HG02623 (cell line): ENCODE results near the gene ENTR1.

Experiments
- ATAC-seq: cut with Tn5 transposase; IDR thresholded peaks from one replicate; pipeline ENCODE4 v1.9.1; 2021; ENCODE audit warnings: moderate library complexity; ENCODE audit not compliant: unreplicated experiment

Gene ENTR1

GRCh38 chr9:136379003-136379287 lies 31.5 kb downstream of the ENTR1 start:
- ATAC-seq, result no peak

GRCh38 chr9:136378170-136379002 lies 32.0 kb downstream of the ENTR1 start:
- no peak for ATAC-seq

- ATAC-seq, result no peak
Measured at GRCh38 chr9:136377341-136378169, 32.9 kb downstream of the ENTR1 start.

DNA sequence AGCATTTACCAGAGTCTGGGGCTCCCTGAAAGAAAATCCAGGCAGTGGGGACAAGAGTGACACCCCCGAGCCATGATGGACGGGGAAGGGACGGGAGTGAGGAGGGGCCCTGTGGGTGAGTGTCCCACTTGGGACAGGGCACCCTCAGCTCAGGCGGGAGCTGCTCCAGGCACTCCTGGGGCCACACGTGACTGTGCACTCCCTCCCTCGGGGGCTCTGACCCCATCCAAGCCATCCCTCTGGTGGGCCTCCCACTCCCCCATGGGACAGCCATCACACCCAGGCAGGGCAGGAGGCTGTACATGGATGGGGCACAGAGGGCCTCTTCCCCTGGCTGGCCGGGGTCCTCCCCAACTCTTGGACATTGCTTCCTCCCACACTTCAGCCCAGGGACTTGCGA lies 34.0 kb downstream of the ENTR1 start:
- no peak for ATAC-seq

GRCh38 chr9:136375096-136375495 lies 35.3 kb downstream of the ENTR1 start:
- ATAC-seq, result no peak

GRCh38 chr9:136374183-136374575 lies 36.2 kb downstream of the ENTR1 start:
- no peak for ATAC-seq

DNA sequence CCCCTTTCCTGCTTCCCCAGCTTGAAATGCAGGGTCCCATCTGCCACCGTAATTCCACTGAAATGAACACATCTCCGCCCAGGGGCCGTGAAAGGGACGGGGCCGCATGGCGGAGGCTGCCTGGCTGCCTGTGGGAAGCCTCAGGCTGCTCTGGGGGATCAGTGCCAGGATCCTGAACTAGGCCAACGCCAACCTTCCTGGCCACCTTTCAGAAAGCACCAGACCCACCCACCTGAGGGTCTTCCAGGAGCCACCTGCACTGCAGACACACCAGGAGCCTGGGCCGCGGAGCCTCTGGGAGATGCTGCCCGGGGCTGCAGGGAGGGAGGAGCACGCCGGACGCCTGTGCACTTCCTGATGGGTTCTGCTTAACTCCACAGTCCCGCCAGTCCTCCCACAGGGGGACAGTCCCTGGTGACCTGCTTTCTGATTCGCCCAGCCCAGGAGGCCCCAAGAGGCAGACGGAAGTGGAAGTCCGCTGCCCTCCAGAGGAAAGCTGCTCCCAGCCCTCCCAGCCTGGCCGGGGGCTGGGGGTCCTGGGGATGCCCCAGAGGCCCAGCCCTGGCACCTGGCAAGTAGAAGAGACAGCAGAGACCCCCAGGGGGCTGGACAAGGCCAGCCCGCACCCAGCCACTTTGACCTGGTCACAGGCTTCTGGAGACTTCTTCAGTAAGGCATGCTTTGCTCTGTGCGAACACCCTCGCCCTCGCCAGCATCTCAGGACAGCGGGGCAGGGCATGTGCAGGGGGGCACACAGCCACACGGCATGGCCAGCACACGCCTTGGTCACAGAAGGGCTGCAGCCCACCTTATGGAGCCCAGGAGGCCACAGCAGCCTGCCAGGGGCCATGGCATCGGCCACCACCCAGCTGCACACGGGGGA lies 36.9 kb downstream of the ENTR1 start, which contains the start of gene CARD9:
CARD9 (minus strand) TSS at position 370 of the 883 bp plus-strand sequence. CDS start 1,591 bp downstream, outside the sequence.
- no peak for ATAC-seq

- ATAC-seq, result no peak
Measured at GRCh38 chr9:136372561-136373299, 37.7 kb downstream of the ENTR1 start.

- no peak for ATAC-seq
Measured at GRCh38 chr9:136372006-136372405, 38.4 kb downstream of the ENTR1 start.

DNA sequence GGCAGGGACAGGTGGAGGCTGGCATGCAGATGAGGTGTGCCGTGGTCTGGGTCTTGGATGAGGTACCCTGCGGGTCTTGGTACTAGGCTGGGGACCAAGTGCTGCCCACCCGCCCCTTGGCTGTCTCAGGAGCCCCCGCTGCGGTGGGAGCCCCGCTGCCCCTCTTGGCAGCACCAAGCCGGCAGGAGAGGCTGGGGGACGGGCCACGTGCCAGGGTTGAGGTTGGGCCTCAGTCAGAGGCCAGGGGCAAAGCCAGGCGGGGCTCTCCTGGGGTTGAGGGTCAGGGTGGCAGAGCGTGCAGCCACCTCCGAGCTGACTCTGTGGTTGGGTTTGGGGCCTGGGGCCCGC lies 38.9 kb downstream of the ENTR1 start:
- no peak for ATAC-seq

DNA sequence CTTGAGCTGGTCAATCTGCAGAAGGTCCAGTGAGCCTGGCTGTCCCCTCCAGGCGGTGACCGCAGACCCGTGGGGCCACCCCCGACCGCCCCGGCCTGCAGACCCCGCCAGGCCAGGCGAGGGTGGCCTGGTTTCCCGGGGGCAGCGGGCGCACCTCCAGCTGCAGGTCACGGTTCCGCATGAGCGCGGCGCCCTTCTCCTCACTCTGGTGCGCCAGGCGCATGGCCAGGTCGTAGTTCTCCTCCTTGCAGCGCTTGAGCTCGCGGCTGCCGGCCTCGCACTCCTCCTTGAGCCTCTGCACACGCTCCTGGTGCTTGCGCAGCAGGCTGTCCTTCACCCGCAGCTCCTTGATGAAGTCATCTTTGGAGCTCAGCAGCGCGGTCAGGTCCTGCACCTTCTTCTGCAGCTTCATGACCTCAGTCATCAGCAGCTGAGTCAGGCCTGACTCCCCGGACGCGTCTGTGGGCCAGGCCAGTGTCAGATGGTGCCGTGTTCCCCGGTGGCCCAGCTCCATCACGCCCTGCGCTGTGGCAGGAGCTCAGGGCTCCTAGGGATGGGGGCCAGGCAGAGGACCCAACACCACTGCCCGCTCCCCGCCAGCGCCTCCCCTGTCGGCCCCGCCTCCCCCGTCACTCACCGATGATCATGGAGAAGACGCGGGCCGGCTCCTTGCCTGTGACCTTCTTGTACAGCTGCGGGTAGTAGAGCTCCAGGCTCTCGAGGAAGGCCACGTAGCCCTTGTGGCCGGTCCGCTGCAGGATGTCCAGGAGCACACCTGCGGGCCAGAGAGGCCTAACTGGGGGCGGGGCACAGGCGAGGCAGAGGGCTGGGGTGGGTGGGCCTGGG lies 39.5 kb downstream of the ENTR1 start:
- ATAC-seq, result no peak

DNA sequence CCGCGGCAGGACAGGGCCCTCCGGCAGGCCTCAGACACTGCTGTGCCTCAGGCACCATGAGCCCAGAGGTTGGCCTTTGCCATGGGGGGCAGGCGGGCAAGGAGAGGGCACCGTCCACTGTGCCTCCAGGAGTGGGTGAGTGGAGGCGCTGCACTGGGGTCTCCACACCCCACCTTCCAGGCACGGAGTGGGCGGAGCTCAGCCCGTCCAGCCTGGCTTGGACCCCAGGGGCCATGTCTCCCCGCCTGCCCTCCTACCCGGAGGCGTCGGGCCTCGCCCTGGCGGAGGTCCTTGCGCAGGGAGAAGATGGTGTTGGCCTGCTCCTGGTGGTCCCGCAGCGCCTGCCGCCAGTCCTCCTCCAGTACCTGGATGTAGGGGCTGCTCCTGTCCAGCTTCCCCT lies 40.4 kb downstream of the ENTR1 start:
- ATAC-seq, result no peak

DNA sequence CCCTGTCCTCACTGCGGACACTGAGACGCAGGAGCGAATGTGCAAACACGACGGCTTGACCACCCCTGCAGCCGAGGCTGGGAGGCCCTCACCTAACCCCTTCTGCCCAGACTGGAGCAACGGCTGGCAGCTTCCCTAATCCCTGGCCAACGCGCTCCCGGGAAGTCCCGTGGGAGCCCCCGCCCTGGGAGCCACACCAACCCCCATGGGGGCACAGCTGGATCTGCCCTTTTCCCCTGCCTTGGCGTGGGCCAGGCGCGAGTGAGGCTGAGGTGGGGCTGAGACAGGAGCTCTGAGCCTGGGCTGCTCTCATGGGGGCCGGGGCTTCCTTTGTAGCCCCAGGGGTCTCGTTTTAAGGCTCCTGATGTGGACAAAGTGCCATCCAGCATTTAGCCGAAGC lies 42.2 kb downstream of the ENTR1 start:
- no peak for ATAC-seq

DNA sequence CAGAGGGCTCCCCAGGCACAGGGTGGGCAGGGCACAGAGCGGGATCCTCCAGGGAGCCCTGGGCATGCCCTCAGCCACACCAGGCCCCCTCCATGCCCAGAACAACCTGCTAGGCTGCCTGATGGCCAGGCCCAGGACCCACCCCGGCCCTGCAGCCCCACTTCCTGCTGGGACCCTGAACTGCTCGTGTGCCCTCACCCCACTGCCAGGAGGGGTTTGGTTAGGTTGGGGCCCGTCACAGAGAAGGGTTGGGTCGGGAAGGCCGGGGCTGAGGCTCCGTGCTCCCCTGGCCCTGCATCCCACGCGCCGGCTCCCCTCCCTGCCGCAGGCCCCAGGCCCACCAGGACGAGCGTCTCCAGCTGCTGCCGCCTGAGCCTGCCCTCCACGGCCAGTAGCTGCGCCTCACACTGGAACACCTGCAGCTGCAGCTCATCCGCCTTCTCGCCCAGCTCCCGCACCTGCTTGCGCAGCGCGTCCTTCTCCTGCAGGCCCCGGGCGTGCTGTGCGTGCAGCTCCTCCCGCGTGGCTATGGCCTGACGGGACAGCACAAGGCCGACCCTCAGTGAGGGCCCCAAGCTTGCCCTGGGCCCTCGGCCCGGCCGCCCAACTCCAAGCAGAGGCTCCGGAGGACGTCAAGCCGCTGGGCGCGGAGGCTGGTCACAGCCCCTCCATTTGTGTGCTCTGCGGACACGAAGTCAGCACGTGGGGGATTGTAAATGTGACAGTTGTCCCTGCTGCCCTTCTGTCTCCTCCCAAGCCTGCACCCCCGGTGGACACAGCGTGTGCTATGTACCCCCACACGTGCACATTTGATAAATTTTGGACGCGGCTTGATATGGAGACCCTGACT lies 42.9 kb downstream of the ENTR1 start:
- no peak for ATAC-seq

DNA sequence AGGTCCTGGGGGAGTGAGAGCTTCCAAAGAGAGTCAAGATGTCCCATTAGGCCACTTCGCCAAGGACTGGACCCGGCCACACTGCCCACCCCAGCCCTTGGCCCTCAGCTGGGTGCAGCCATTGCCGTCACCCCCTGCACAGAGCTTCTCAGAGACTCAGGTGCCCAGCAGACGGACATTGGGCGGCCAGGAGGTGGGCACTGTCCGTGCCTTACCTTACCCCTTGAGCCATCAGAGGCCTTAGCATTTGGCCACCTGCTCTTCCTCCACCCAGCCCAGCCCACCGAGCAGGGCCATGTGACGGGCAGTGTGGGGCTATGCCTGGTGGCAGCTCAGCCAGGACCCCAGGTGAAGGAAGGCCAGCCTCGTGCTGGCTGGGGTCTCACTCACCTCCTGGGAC lies 43.6 kb downstream of the ENTR1 start:
- ATAC-seq, result no peak

DNA sequence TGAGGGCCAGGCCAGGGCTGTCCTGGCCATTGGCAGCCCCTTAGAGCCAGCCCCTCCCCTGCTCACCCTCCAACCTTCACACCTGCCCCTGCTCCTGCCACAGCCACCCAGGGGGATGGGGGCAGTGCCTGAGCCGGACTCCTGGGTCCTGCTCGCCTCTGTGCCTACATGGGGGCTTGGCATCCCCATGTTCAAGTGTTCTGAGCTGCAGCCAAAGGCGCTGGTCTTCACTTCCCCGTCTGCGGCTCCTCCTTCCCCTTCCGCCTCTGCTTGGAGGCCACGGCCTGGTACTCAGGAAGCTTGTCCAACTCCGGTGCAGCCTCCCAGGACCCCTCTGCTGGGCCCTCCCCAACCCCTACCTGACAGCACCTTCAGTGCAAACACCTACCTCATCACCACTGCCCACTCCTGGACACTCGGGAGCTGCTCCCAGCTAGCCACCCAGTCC lies 44.6 kb downstream of the ENTR1 start:
- no peak for ATAC-seq

- no peak for ATAC-seq
Measured at GRCh38 chr9:136364942-136365774, 45.3 kb downstream of the ENTR1 start.
